T-helper 9 cell (primary cell): ENCODE measurements around the gene MRPS26.

Source experiments
- DNase-seq: peaks from one replicate; pipeline ENCODE4 v3.0.0-alpha.2; 2020

Gene MRPS26

DNA sequence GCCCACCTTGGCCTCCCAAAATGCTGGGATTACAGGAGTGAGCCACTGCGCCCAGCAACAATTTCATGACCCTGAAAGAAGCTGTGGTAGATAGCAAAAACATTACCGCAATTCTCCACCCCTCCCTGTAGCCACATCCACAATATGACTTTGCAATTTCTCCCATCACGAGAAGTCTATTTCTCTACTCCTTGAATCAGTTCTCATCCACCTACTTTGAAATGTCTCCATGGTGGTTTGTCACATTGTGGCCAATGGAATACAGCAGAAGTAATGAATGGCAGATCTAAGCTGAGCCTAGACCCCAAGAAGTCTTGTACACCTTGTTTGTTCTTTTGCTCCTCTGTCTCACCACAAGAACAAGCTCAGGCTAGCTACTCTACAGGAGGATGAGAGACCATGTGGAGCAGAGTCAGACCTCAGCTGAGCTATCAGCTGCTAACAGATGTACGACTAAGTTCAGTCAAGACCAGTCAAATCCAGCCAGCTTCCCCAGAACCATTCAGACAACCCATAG is 31.8 kb downstream of the MRPS26 start:
- DNase-seq = no peak

DNA sequence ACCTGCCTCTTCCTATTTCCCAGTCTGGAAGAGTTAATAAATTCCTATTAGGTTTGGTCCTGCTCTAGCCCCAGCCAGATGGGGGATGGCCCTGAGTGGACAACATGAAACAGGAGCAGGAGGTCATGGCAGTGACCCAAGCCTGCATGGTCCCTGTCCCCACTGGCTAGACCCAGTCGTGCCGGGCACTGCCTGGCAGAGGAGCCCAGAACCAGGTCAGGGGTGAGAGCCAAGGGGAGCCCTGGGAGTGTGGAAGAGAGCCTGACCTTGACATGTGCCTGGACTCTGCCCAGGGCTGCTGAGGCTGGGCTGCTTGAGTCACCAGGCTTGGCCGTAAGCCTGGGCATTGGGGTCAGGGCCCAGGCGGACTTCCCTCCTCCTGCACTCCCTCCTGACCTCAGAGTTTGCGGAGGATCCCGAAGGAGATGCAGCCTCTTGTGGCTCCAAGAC is 35.1 kb downstream of the MRPS26 start:
- no peak for DNase-seq

DNA sequence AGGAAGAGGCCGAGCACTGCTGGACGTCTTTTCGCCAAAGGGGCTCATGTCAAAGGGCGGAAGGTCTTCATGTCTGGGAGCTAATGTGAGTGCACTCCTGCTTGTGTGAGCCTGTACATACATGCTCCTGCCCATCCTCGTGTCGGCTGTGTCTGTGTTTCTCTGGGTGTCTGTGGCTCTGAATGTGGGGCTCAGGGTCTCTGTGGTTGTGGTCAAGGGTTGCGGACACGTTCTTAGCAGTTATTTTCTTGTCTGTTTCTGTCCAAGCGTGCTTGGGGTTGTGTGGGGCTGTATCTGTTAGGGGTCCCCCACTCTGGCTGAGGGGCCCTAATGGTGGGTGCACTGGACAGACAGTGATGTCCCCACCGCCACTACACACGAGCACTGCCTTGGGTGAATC is 35.8 kb downstream of the MRPS26 start:
- DNase-seq = no peak

DNA sequence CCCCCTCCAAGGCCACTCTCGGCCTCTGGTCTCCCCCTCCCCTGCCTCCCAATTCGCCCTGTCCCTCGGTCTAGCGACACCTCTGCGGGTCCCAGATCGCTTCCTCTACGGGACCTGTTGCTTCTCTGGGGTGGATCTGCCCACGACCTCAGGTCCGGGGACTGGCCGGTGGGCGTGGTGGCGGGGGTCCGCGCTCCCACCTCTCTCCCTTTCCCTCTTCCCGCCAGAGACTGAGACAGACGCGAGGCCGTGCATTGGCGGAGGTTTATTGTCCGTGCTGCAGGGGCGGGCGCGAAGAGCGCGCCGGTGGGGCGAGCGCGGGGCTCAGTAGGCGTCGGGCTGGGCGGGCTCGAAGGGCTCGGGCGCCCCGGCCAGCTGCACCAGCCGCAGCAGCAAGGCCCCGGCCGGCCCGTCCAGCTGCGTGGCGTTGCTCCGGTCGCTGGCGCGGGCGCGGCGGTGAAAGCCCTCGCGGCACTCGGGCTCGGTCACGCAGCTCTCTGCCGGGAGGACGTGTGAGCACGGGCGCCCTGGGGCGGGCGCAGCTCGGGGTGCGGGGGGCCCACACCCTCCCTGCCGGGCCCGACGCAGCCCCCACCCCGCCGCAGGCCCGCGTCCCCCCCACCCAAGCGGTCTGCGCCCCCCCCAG is 36.6 kb downstream of the MRPS26 start:
- DNase-seq = no peak

DNA sequence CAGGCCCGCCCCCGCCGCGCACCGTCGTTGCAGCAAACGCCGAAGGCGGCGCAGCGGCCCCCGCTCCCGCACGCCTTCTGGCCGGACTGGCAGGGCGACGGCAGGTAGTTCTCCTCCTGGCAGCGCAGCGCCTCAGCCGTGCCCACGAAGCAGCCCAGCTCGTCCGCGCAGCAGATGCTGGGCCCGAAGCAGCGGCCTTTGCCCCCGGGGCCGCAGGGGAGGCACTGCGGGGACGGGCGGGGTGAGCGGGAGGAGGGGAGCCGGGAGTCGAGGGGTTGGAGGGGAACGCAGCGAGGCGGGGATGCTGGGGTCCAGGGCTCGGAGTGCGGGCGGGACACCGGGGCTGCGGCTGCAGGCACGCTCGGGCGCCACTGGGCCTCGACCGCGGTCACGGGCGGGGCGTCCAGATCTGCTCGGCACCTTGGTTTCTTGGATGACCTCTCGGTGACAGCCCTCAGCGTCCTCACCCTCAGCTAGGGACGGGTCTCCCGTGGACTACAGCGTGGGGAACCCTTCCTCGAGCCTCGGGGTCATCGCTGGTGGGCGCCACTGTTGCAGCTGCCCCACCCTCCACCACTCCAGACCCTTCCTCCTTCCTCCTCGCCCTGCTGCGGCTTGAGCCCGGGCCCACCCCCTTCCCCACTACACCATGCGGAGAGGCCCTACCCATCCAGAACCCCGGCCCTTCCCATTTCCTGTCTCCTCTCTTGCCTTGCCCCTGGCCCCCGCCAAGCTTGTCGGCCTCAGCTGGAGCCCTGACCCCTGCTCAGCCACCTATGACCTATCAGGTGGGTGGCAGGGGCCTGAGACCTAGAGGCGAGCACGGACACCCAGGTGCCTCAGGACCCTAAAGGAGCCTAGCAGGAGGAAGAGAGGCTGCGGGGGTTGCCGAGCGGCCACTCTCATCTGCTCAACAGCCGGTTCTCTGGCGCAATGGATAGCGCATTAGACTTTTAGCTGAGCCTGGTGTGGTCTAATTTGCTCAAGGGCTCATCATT is 37.4 kb downstream of the MRPS26 start:
- DNase-seq = no peak

DNA sequence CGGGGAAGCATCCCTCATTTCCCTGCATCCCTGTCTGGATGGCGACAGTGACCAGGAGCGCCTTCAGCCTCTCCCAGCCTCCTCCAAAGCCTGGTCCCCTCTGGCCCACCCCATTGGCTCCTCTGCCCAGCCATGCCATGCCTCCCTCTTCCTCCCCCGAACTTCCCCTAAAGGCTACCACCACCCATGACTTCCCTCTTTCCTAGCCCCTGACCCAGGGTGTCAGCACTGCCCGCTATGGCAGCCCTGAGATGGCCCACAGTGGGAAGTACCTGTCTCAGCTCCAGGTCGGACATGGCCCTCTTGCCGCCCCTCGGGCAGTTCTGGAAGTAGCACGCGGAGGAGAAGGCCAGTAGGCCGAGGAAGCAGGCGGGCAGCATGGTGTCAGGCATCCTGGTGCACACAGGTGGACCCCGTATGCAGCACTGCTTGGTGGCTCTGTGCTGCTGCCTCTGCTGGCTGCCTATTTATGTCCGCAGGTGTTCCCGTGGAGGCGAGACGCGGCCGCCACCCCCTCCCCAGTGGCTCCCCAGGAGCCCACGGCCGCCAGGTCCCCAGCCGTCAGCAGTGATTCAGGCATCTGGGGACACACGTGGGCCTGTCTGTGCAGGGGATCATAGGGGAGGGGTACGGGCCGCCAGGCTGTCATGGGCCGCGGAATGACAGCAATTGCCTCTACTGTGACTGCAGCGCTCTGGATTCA is 38.6 kb downstream of the MRPS26 start, which contains the start of gene AVP:
Gene AVP (minus strand): TSS at position 442 of the 703 bp plus-strand sequence. CDS start 50 bp downstream, at position 392.
- DNase-seq = no peak

DNA sequence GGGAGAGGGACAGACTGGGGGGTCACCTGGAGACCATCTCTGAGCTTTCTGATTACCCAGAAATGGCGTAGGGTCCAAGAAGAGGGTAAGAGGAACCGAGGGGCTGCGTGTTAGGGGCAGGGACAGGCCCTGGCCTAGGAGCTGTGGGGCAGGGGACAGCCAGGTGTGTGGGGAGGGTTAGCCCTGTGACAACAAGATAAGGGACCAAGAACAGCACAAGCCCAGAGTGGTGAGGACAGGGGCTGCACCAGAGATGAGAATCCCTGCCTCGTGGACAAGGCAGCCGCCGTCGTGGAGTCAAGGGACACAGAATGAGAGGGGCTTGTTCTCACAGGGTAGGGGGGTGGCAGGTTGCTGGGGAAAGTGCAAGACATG is 39.1 kb downstream of the MRPS26 start:
- no peak for DNase-seq

DNA sequence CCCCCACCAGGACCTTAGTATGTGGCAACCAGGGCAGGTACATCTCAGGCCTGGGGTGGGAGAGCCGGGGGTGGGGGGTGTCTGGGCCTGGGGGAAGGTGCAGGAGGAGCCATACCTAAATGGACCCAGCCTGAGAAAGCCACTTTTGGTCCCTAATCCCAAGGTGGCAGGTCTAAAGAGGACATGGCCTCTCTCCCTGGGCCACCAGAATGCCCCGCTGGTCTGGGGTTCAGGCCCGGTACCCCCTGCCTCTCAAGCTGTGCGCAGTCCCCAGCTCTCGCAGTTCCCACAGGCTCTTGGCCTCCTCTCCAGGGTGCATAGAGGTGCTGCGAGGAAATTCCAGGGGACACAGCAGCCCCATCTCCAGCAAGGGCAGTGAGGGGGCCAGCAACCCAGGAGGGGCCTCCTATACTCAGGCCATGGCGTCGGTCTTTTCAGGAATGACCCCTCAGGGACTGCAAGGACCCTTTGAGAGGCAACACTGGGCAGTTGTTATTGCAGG is 39.8 kb downstream of the MRPS26 start:
- DNase-seq = no peak

DNA sequence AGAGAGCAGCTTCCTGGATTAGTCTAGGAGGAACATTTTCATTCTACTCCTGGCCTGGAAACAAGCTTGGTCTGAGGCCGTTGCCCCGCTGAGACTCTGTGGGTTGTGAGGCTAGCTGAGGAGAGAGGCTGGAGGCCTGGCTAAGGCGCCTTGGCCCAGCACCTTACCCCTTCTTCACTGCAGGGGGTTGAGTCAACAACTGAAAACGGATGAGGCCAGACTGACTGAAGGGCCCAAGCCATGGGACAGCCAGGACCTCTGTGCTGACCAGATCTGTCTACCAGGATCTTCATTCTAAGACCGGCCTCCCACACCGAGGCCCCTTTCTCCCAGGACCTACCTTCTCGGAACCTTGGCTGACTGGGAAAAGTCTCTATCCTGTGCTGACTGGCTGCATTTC is 42.2 kb downstream of the MRPS26 start:
- DNase-seq = no peak

DNA sequence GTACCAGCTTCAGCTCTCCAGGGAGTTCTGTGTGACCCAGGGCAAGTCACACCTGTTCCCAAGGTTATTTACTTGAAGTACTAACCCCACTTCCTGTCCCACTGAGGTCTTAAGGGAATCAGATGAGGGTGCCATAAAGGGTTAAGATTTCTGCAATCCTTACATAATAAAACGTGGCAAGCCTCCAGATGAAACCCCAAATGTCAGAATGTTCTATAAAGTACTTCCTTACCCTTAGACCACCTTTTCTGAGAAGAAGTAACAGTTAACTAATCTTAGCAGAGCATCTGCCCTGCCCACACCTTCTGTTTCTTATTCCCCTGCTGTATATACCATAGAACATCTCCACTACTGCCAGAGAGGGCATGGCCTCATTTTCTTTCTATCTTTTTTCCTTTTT is 44.7 kb downstream of the MRPS26 start:
- no peak for DNase-seq

DNA sequence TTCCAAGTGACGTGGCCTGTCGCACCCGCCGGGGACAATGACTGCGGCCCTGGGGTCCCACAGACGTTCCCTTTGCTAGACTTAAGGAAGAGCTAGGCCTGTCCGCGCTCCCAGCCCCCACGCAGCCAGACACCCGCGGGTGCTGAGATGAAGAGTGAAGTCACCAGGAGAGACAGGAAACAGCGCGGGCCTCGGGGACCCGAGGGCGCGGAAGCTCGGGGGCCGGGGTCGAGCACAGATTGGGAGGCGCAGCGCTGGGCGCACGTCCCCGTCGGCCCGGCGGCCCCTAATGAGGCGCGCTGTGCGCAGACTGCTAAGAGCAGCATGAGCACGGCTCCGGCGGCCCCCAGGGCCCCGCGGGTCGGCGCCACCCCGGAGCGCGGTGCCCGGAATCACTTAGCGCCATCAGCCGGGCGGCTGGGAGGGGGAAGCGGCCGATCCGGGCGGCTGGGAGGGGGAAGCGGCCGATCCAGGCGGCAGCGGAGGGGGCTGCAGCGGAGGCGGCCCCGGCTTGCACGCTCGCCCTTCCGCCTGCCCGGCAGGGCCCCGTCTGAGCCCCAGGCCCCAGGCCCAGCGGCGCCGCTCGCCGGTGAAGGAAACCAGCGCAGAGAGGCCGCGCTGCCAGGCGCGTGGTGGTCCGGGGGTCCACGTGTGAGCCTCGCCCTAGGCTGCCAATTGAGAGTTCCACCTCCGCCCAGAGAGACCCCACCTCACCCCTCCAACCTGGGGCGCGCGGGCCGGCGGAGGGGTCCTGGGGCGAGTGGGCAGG is 46.9 kb downstream of the MRPS26 start:
- DNase-seq = peak; percentile 22

DNA sequence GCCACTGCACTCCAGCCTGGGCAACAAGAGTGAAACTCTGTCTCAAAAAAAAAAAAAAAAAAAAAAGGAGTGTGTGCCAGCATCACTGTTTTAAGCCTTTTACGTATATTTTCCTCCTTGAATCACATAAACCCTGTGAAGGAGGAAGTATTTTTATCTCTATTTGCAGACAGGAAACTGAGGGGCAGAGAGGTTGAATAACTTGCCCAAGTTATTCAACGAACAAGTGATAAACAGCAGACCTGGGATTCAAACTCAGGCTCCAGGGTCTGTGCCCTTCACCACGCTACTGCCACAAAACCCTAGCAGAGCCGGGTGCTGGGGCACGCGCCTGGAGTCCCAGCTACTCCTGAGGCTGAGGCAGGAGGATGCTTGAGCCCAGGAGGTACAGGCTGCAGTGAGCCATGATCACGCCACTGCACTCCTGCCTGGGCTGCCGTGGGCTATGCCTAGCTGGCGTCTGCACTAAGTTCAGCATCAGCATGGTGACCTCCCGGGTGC is 48.1 kb downstream of the MRPS26 start:
- no peak for DNase-seq

DNA sequence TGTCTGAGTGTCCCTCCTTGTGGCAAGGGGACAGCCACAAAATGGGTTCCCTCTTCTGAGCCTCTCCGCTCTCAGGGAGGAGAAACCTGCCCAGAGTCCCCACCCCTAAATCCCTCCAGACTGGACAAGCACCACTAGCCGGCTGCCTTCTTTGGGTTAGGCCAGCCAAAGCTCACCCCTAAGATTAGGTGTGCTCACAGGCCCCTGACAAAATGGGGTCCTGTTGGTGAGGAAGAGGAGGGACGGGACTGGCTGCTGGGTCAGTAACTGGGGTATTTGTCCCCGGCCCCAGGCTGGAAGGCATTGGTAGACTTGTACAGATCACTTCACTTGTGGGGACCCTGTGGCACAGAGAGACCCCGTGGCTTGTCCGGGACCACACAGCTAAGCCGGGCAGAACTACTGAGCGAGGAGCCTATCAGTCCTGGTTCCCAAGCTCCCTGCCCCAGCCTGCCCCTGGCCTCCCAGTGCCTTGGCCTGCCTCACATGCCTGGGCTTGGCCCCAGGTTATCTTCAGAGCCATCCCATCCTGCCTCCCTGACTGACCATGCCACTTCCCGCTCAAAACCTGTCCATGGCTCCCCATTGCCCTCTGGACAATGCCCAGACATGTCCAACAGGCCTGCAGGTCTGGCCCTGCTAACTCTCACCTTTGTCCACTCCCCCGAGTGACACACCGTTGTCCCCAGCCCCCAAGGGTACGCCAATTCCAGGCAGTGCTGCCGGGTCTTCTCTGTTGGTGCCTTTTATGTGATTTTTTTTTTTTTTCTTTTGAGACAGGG is 49.2 kb downstream of the MRPS26 start:
- DNase-seq = no peak
